UCSD-AML1 (cell line): ENCODE measurements around the gene ITPKB.

Source experiments
- DNase-seq: peaks from one replicate; lab custom pipeline; 2025; ENCODE audit not compliant: unreplicated experiment; lab: John Stamatoyannopoulos, UW

Gene ITPKB

DNA sequence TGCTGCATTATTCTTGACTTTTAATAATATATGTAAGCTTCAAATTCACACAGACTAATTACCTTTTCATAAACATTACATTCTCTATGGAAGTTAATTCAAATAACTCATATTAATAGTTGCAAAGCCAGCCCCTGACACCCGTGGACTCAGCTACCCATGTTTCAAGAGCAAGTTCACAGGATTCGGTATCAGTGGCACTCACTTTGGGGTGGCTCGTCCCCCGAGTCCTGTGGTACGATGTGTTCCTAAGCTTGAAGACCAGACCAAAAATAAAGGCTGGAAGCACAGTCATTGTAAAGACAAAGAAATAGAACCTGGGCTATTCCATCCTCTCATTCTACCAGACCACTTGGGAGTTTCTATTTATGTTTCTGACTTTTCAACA lies 70.9 kb downstream of the ITPKB start:
- no peak for DNase-seq

GRCh38 chr1:226666692-226667091 lies 72.4 kb downstream of the ITPKB start:
- no peak for DNase-seq

DNA sequence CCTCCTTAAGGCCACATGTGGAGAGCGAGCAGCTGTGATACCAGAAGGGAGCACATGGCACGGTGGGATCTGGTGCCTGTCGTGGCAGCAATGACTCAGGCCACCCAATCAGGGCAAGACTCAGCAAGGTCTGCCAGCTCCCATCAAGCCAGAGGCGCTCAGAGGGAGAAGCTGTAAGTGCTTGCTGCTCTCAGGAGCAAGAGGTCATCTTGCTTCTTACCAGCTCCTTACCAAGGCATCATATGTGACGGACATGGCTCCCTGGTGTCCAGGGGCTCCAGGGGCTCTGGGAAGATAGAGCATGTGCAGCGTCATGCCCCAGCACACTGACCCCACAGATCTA lies 72.9 kb downstream of the ITPKB start:
- no peak for DNase-seq

- no peak for DNase-seq
Measured at GRCh38 chr1:226665505-226666163, 73.4 kb downstream of the ITPKB start.

DNA sequence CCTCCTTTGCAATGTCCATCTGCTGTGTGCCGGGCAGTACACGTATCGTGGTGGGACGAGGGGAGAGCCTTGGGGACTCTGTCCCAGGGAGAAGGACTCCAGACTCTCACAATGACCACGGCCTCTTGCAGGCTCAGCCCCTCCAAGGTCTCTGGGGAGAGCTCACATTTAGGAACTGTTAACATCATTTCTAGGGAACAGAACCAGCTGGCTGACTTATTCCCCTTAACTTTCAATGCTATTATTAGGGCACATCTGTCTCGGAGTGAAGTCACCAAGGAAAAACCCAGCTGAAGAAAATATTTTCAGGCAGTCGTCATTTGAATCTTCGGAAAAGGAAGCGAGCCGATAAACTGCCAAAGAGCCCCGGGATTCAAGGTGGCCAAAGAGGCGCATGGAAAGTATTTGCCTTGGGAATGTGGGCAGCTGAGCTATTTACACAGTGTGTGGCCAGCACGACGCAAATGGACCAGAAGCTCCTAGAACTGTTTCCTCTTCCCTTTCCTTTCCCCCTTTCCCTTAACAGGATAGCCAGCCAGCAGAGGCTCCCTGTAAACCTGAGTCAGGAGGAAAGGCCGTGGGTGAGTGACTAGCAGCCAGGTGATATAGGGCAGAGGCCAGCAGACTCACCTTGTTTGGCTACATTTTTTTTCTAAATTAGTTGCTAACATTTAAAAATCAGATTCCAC lies 74.5 kb downstream of the ITPKB start:
- DNase-seq = no peak

DNA sequence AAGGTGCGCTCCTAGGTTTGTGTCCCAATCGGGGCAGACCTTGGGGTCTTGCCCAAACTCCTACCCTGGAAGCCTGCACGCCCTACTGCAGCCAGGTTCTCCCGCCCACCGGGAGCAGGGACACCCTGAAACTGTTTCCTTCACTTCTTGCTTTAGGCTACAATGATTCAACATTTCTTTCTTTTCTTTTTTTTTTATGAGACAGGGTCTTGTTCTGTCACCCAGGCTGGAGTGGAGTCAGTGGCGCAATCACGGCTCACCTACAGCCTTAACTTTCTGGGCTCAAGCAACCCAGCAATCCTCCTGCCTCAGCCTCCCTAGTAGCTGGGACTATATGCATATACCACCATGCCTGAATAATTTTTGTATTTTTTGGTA lies 75.8 kb downstream of the ITPKB start:
- DNase-seq = no peak

DNA sequence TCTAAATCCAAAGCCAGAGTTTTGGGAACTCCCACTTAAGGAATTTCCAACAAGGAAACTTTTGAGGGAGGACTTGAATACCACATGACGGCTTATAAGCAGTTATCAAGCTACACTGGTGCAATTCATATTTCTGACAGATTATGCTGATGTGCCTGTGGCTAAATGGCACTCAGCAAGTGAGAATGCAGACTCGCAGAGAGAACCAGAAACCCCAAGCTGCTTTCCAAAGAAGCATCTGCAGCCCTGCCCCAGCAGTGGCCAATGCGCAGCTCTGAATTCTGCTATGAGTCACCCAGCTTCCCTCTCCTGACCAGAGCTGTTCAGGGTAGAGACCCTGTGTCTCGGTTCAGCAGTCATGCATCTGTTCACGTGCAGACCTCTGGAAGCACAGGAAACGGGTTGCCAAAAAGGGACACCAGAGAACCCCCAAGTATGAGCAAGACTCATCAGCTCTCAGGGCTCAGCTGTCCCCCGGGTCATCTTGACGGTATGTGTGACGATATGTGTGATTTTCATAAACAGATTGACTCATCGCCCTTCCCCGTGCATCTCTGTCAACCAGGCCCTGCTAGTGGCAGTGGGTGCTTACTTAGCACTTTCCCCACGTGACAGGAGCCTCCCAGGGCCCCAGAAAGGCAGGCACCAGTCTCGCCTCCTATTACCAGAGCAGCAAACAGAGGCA lies 76.3 kb downstream of the ITPKB start:
- DNase-seq = peak; percentile 57

GRCh38 chr1:226661965-226662364 lies 77.1 kb downstream of the ITPKB start:
- no peak for DNase-seq

DNA sequence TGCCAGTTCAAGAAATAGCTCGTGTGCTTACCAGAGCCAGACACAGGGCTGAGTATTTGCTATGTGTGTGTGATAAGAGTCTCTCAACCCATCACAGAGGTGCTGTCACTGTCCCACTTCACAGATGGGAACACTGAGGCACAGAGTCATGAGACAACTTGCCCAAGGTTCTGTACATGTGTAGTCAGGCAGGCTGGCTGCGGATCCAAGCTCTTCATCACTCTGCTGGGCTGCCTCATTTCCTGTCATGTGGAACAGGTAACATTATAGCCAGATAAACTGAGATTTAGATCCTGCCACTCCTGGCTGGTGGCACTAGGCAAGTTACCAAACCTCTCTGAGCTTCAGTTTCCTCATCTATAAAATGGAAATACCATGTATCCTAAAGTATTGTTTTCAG lies 77.8 kb downstream of the ITPKB start:
- DNase-seq = no peak

DNA sequence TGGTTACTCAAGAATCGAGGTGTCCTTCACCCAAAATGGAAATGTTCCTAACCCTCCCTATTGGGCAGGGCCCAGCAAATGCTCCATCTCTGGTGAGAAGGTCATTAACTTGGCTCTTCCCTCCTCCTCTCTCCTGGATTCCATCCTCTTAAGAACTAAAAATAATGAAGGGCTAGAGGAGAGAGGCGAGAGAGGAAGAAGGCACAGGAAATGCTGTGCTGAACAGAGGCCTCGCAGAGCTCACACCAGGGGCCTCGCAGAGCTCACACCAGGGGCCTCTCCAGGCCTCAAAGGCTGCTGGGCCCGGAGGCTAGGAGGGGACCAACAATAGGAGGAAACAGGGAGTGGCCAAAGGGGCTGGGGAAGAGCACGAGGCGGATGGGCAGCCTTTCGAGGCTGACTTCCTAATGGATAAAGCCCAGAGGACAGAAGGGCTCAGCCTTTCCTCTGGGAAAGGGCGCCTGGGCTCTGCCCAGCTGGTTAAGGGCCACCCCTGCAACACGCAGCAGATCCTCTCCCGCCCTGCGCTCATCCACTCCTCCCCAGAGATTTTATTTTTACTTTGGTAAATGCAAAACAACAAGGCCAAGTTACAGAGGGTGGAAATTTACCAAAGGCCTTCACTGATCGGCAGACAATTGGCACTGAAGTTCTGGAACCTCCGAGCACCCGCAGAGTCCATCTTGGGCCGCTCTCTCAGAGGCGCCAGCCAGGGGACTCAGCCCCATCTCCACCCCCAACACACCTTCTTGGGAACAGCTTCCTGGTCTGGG lies 78.5 kb downstream of the ITPKB start:
- peak; percentile 68 for DNase-seq

GRCh38 chr1:226659641-226660040 lies 79.4 kb downstream of the ITPKB start:
- DNase-seq = no peak

GRCh38 chr1:226659136-226659535 lies 79.9 kb downstream of the ITPKB start:
- DNase-seq = no peak

DNA sequence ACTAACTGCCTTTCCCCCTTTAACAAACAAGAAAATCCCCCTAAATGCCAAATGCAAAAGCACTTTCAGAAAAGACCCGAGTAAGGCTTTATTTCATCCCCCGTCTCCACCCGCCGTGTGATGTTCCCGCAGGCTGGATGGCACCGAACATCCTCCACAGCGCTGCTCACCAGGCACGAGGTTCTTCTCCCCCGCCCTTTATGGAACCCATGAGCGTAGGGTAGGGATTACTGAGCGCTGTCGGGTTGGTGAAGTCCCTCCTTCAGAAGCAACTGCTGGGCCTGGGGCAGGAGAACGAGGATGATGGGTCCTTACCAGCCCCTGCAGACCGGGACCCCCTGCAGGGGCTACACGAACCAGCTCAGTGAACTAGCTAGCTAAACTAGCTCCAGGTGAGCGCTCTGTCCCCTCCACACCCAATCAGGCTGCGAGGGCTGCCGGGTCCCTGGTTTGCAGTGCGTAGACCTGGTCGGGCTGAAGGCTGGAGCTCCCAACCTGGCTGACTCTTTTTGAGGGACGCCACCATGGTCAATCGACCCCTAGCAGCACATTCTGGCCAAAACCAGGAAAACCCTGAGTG lies 80.4 kb downstream of the ITPKB start:
- DNase-seq = no peak

DNA sequence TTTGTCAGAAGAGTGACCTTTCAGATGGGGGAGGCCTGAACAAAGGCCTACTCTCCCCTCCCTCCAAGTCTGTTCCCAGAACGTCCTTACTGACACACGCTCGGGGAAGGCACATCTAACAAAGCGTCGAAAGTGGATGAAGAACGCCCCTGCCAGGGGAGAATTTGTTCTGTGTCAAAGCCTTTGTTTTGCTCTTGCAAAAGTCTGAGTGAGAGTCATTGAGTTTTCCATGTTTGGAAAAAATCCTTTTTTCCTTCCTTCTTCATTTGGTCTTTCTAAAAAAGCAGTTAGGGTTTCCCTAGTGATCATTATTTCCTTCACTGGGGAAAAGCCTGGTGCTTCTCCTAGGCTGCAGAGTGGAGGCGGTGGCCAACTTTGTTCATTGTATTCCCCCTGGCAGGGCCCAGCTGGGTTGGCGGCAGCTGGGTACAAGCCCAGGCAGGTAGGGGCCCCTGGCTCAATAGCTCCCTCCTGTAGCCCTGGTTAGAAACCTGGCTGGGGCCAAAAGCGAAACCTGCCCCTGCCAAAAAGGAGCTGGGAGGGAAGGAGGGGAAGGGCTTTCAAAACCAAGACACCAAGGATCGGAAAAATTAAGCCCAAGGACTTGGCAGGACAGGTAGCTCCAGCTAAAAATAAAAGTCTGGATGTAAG lies 81.1 kb downstream of the ITPKB start:
- no peak for DNase-seq

DNA sequence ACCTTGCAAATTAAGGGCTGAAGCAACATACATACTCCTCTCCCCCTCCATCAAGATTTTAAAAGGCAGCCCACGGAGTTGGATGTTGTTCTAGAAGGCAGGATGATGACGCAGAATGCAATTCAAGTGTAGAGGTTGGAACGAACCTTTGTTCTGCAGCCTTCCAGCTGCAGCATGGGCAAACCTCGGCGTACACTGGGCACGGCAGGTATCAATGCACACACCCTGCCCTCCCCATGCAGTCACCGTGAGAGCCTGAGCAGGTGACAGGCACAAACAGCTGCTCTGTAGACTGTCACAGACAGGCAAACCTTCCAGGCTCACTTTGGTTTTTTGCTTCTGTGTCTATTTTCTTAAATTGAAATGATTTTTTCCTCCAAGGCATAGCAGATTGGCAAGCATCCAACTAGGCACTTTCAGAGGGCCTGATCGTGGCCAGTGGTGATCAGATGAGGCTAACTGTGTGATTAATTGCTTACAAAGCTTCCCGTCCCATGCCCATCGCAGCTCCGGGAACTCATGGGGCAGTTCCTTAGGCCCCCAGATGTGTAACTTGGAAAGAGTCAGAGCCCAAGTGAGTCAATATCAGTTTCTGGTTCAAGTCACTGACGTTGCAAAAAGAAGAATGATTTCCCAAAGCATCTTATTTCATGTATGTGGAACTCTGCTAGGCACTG lies 82.3 kb downstream of the ITPKB start:
- DNase-seq = no peak

DNA sequence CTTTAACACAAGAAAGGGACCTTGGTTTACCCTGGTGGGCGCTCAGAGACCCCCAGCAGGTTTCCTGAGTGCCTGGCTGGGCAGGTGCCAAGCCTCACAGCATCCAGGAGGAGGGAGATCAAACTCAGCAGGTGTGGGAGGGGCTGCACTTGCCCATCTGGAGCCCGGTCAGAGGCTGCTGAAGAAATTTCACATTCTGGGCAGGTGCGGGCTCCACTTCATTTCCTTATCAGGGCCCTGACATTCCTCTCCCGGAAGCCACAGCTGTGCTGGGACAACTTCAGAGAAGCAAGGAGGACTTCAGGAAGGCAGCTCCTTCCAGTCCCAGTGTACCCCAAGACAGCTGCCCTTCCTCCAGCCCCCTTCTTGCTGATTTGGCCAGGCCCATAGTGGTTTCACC lies 82.9 kb downstream of the ITPKB start:
- no peak for DNase-seq

GRCh38 chr1:226655251-226656163 lies 83.6 kb downstream of the ITPKB start:
- peak; percentile 51 for DNase-seq

DNA sequence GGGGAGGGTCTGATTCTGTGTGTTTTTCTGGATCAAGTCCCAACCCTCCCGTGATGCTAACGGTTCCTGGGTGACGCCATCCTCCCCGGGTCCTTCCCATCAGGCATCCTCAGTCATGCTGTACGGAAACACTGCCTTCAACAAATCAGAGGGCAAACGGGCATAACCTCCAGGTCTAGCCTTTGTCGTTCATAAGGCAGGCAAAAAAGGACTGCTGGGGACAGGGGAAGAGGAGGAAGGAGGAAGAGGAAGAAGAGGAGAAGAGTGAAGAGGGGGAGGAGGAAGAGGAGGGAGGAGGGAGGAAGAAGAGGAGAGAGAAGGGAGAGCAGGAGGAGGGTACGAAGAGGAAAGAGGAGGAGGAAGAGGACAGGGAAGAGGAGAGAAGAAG lies 84.4 kb downstream of the ITPKB start:
- no peak for DNase-seq

DNA sequence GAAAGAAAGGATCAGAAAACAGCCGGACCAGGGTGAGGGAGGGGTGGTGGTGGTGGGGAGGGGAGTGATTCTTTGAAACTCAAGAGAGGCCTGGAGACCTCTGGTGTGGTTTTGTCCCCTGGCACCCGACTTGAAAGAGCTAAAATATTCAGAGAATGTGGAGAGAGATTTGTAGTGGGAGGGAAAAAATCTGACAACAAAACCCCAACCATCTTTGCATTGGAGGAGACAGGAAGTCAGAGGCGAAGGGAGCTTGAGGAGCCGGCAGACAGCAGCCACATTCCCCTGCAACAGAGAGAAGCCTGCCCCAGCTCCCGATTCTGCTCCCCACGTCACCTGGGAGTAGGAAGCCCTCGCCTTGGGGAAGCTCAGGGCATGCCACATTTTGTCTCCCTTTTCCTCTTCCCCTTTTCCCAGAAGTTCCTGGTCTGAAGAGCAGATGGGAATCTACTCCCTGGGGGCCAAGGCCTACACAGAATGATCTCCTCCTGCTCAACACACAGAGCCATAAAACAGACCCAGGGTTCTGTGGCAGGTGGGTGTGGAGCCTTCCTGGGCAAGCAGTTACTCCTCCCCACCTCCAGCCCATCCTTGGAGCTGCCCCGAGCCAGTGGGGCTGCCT lies 84.9 kb downstream of the ITPKB start:
- no peak for DNase-seq
